HepG2 (cell line): ENCODE data around the gene ATG2B.

Experiments
- AKAP8 ChIP-seq: sonication (generic); formaldehyde crosslinking; IDR thresholded peaks from 2 replicates; pipeline ENCODE4 v1.5.1; 2020; ENCODE audit warnings: mild to moderate bottlenecking, missing genetic modification reagents
- EZH2 ChIP-seq: conservative IDR thresholded peaks from 2 replicates; pipeline ENCODE4 v1.6.1; 2012; ENCODE audit warnings: mild to moderate bottlenecking, low read depth, low read length, moderate library complexity
- FOXJ3 ChIP-seq: sonication (generic); formaldehyde crosslinking; IDR thresholded peaks from 2 replicates; pipeline ENCODE4 v1.4.0; 2020; ENCODE audit warnings: missing genetic modification reagents, mild to moderate bottlenecking, borderline replicate concordance
- MEF2D ChIP-seq: sonication (generic); formaldehyde crosslinking; IDR thresholded peaks from 2 replicates; pipeline ENCODE4 v1.5.1; 2020; ENCODE audit warnings: mild to moderate bottlenecking, missing genetic modification reagents
- POLR2A ChIP-seq, 2 experiments: IDR thresholded peaks; 2 replicates each; pipeline ENCODE4 v1.6.1; 2011; ENCODE audit warnings: low read depth in 2 of 2, low read length in 2 of 2, mild to moderate bottlenecking in 1 of 2, moderate library complexity in 1 of 2; ENCODE audit not compliant: insufficient read depth in 1 of 2
- THRA ChIP-seq: sonication (generic); formaldehyde crosslinking; IDR thresholded peaks from 2 replicates; pipeline ENCODE4 v1.4.0; 2020; ENCODE audit warnings: missing genetic modification reagents, borderline replicate concordance
- YY1 ChIP-seq: IDR thresholded peaks from 2 replicates; pipeline ENCODE4 v1.6.1; 2011; ENCODE audit warnings: low read length, low read depth, moderate library complexity, mild to moderate bottlenecking; ENCODE audit not compliant: insufficient read depth, insufficient replicate concordance
- ZFY ChIP-seq: sonication (generic); formaldehyde crosslinking; IDR thresholded peaks from 2 replicates; pipeline ENCODE4 v1.4.0; 2020; ENCODE audit warnings: missing genetic modification reagents
- TF ChIP-seq, protein P1 (sequence below), 2 experiments: fragments of 450-650 bp in 1 of 2; sonication (generic) in 1 of 2; formaldehyde crosslinking in 1 of 2; IDR thresholded peaks; 2 replicates each; pipeline versions ENCODE4 v1.6.1 to v1.8.0; 2016 to 2022; ENCODE audit warnings: antibody characterized with exemption in 1 of 2, mild to moderate bottlenecking in 1 of 2, missing genetic modification reagents in 1 of 2

GRCh38 chr14:96247031-96247430 lies 116.1 kb downstream of the ATG2B start:
- TF ChIP-seq MEF2D (CRISPR knock-in tag): no peak
- no peak for TF ChIP-seq FOXJ3 (CRISPR knock-in tag)
- no peak for TF ChIP-seq YY1
- TF ChIP-seq POLR2A (IDR thresholded peaks at IDR 0.05; ENCODE audit: insufficient read depth in 1 of 2, low read depth in 2 of 2, low read length in 2 of 2): no peak
- TF ChIP-seq AKAP8: no peak
- no peak for TF ChIP-seq ZFY (CRISPR knock-in tag)
- TF ChIP-seq EZH2: no peak
- TF ChIP-seq, protein P1, sequence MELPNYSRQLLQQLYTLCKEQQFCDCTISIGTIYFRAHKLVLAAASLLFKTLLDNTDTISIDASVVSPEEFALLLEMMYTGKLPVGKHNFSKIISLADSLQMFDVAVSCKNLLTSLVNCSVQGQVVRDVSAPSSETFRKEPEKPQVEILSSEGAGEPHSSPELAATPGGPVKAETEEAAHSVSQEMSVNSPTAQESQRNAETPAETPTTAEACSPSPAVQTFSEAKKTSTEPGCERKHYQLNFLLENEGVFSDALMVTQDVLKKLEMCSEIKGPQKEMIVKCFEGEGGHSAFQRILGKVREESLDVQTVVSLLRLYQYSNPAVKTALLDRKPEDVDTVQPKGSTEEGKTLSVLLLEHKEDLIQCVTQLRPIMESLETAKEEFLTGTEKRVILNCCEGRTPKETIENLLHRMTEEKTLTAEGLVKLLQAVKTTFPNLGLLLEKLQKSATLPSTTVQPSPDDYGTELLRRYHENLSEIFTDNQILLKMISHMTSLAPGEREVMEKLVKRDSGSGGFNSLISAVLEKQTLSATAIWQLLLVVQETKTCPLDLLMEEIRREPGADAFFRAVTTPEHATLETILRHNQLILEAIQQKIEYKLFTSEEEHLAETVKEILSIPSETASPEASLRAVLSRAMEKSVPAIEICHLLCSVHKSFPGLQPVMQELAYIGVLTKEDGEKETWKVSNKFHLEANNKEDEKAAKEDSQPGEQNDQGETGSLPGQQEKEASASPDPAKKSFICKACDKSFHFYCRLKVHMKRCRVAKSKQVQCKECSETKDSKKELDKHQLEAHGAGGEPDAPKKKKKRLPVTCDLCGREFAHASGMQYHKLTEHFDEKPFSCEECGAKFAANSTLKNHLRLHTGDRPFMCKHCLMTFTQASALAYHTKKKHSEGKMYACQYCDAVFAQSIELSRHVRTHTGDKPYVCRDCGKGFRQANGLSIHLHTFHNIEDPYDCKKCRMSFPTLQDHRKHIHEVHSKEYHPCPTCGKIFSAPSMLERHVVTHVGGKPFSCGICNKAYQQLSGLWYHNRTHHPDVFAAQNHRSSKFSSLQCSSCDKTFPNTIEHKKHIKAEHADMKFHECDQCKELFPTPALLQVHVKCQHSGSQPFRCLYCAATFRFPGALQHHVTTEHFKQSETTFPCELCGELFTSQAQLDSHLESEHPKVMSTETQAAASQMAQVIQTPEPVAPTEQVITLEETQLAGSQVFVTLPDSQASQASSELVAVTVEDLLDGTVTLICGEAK (IDR thresholded peaks at IDR 0.05): no peak
- TF ChIP-seq, protein P1 (CRISPR knock-in tag; IDR thresholded peaks at IDR 0.05): no peak
- no peak for TF ChIP-seq THRA (CRISPR knock-in tag)
